SK-N-SH (cell line): Measurements from ENCODE around the gene TMEM231. TPM values are rescaled to one million over a fixed set of nuclear protein-coding genes. Genes with fewer than 3 reads are reported as not detected.
A peak's percentile ranks its signal among the peaks of the same experiment; 100 is the strongest.

Source experiments
- CTCF ChIA-PET: fragments of 300-600, 350-600 bp; formaldehyde crosslinking; extraction: SDS; loops from one replicate; lab custom pipeline; 2021; lab: Yijun Ruan, JAX
- POLR2A ChIA-PET: fragments of 350-600 bp; sonication (Branson Sonifier 250); formaldehyde crosslinking; extraction: SDS; loops from one replicate; lab custom pipeline; 2020; ENCODE audit warnings: antibody characterized with exemption, inconsistent platforms; lab: Yijun Ruan, JAX
- DNase-seq: peaks from one replicate; pipeline ENCODE4 v3.0.0; 2012
- H2AFZ ChIP-seq: fragments of 200-600 bp; sonication (generic); 2 replicates; pipeline ENCODE4 v1.8.1; 2016; ENCODE audit warnings: antibody characterized with exemption, mild to moderate bottlenecking, low read depth
- H3F3A ChIP-seq: fragments of 200-600 bp; sonication (generic); replicated peaks from 2 replicates; pipeline ENCODE3; 2016; ENCODE audit warnings: antibody characterized with exemption, mild to moderate bottlenecking; ENCODE audit not compliant: insufficient read depth
- H3K27ac ChIP-seq, 2 experiments: fragments of 200-500 bp in 1 of 2; fragments of 200-600 bp in 1 of 2; sonication (Bioruptor generic) in 1 of 2; sonication (generic), shearing (Covaris generic) in 1 of 2; 2 replicates each; pipeline versions ENCODE4 v1.5.1 to v1.6.1; 2014 to 2016; ENCODE audit warnings: low read depth in 2 of 2, inconsistent platforms in 1 of 2, low read length in 1 of 2, mild to moderate bottlenecking in 1 of 2, mixed read lengths in 1 of 2
- H3K27me3 ChIP-seq: fragments of 200-600 bp; sonication (generic), shearing (Covaris generic); 2 replicates; pipeline ENCODE4 v1.6.1; 2016; ENCODE audit warnings: mixed run types; ENCODE audit not compliant: insufficient read depth
- H3K36me3 ChIP-seq, 2 experiments: fragments of 200-500 bp in 1 of 2; fragments of 200-600 bp in 1 of 2; sonication (Bioruptor generic) in 1 of 2; sonication (generic) in 1 of 2; replicated peaks in 1 of 2; 2 replicates each; pipeline versions ENCODE3 to v1.5.1; 2014 to 2016; ENCODE audit warnings: low read length in 1 of 2, mild to moderate bottlenecking in 1 of 2; ENCODE audit not compliant: insufficient read depth in 2 of 2, control insufficient read depth in 1 of 2
- H3K4me1 ChIP-seq, 2 experiments: fragments of 200-500 bp in 1 of 2; fragments of 200-600 bp in 1 of 2; sonication (Bioruptor generic) in 1 of 2; sonication (generic), shearing (Covaris generic) in 1 of 2; 2 replicates each; pipeline versions ENCODE4 v1.5.1 to v1.6.1; 2014 to 2016; ENCODE audit warnings: low read depth in 1 of 2, low read length in 1 of 2, mixed run types in 1 of 2; ENCODE audit not compliant: insufficient read depth in 2 of 2, control insufficient read depth in 1 of 2
- H3K4me2 ChIP-seq: fragments of 200-600 bp; sonication (generic), shearing (Covaris generic); 2 replicates; pipeline ENCODE4 v1.6.1; 2017; ENCODE audit warnings: mixed run types
- H3K4me3 ChIP-seq, 2 experiments: fragments of 200-500 bp in 1 of 2; fragments of 200-600 bp in 1 of 2; sonication (Bioruptor generic) in 1 of 2; sonication (generic), shearing (Covaris generic) in 1 of 2; 2 replicates each; pipeline versions ENCODE4 v1.5.1 to v1.8.1; 2014 to 2016; ENCODE audit warnings: low read depth in 2 of 2, inconsistent platforms in 1 of 2, low read length in 1 of 2, mild to moderate bottlenecking in 1 of 2, mixed read lengths in 1 of 2, moderate library complexity in 1 of 2
- H3K79me2 ChIP-seq: fragments of 200-600 bp; sonication (generic); 2 replicates; pipeline ENCODE4 v1.8.1; 2017; ENCODE audit warnings: mild to moderate bottlenecking; ENCODE audit not compliant: insufficient read depth
- H3K9ac ChIP-seq: fragments of 200-600 bp; sonication (generic); 2 replicates; pipeline ENCODE4 v1.6.1; 2017; ENCODE audit warnings: mixed run types
- H3K9me2 ChIP-seq: fragments of 200-600 bp; sonication (generic); 2 replicates; pipeline ENCODE4 v1.6.1; 2017; ENCODE audit warnings: mixed run types
- H3K9me3 ChIP-seq: fragments of 200-600 bp; sonication (generic); 2 replicates; pipeline ENCODE4 v1.6.1; 2017; ENCODE audit warnings: mixed run types, mild to moderate bottlenecking, moderate library complexity
- H4K20me1 ChIP-seq: fragments of 200-600 bp; sonication (generic); 2 replicates; pipeline ENCODE4 v1.6.1; 2017; ENCODE audit warnings: mild to moderate bottlenecking, mixed run types; ENCODE audit not compliant: insufficient read depth
- CHD2 ChIP-seq: fragments of 150-350 bp; IDR thresholded peaks from 2 replicates; pipeline ENCODE4 v1.6.1; 2018; ENCODE audit warnings: low read length; ENCODE audit not compliant: partially characterized antibody
- EZH2phosphoT487 ChIP-seq: fragments of 200-600 bp; sonication (generic); IDR thresholded peaks from 2 replicates; pipeline ENCODE4 v1.6.1; 2017; ENCODE audit warnings: low read depth, mixed run types, mild to moderate bottlenecking, antibody characterized with exemption, moderate library complexity, borderline replicate concordance
- FOSL2 ChIP-seq: IDR thresholded peaks from 2 replicates; pipeline ENCODE4 v1.4.0; 2012; ENCODE audit warnings: low read depth, mild to moderate bottlenecking, moderate library complexity, borderline replicate concordance
- MEF2A ChIP-seq: IDR thresholded peaks from 2 replicates; pipeline ENCODE4 v1.4.0; 2012; ENCODE audit warnings: low read depth, borderline replicate concordance
- PBX3 ChIP-seq: IDR thresholded peaks from 2 replicates; pipeline ENCODE4; 2012
- POLR2AphosphoS5 ChIP-seq: IDR thresholded peaks from 2 replicates; pipeline ENCODE4 v1.6.1; 2012; ENCODE audit warnings: low read depth, low read length
- RCOR1 ChIP-seq: fragments of 150-350 bp; IDR thresholded peaks from 2 replicates; pipeline ENCODE4 v1.6.1; 2017; ENCODE audit warnings: antibody characterized with exemption, low read length
- REST ChIP-seq: IDR thresholded peaks from 2 replicates; pipeline ENCODE4 v1.6.1; 2012; ENCODE audit warnings: mild to moderate bottlenecking, low read depth, low read length, moderate library complexity
- SIN3A ChIP-seq: IDR thresholded peaks from 2 replicates; pipeline ENCODE4 v1.6.1; 2012; ENCODE audit warnings: low read depth, mild to moderate bottlenecking, low read length, moderate library complexity, borderline replicate concordance
- TAF1 ChIP-seq: IDR thresholded peaks from 2 replicates; pipeline ENCODE4 v1.6.1; 2012; ENCODE audit warnings: low read depth, mild to moderate bottlenecking, low read length, moderate library complexity, borderline replicate concordance
- USF2 ChIP-seq: fragments of 150-350 bp; IDR thresholded peaks from 2 replicates; pipeline ENCODE4 v1.6.1; 2017; ENCODE audit warnings: antibody characterized with exemption, low read length, low read depth, borderline replicate concordance
- YY1 ChIP-seq: IDR thresholded peaks from 2 replicates; pipeline ENCODE4 v1.4.0; 2012; ENCODE audit warnings: low read depth, mild to moderate bottlenecking
- ZBTB33 ChIP-seq: IDR thresholded peaks from 2 replicates; pipeline ENCODE4 v1.4.0; 2012; ENCODE audit warnings: low read depth, borderline replicate concordance
- WGBS: methylation state at CpG from one replicate; pipeline ENCODE4 v1.1.6; 2017; ENCODE audit warnings: low lambda C conversion rate; 5-methylcytosine and 5-hydroxymethylcytosine counted together
- polyA plus RNA-seq, 3 experiments: library from polyadenylated mRNA; depleted of rRNA; stranded (reverse); fragments of >200 nt; gene quantifications; 2 replicates each; pipeline ENCODE4 v1.2.3, GENCODE V29; 2012
- TF ChIP-seq, protein P1 (sequence below): IDR thresholded peaks from 2 replicates; pipeline ENCODE4 v1.4.0; 2012; ENCODE audit warnings: low read depth, borderline replicate concordance
- TF ChIP-seq, protein P2 (sequence below): IDR thresholded peaks from 2 replicates; pipeline ENCODE4 v1.4.0; 2012; ENCODE audit warnings: low read depth

TMEM231 gene
- polyA plus RNA-seq, 1 of the 3 experiments (the other 2 are of a cell fraction), result 18.1 TPM

DNA sequence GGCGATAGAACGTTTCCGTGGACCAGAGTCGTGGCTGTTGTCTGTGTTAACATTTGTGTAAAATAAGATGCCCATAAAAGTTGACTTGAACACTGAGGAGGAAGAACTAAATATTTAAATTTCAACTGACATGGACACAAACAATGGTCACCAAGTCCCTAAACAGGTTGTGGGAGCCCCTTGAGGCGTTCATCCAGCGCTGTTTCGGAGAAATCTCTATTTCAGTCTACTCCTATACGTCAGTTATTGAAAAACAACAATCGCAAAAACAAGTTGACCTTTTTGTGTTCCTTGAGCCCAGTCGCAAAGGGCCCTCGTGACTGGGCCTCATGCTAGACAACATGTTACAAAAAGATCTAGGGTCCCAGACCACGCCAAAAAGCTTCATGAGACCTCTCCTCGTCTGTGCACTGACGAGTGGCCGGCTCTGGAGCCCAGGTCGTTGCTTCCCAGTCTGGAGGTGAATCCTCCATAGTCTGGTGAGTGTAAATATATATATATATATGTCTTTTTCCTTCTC lies 439 bp upstream of the TMEM231 start:
- ChIA-PET POLR2A (interaction anchor here (1.0 to 1.5 kb wide), 3 partner anchors 10 to 67 kb away, joined by 3 to 5 read pairs (median 3); partner anchors contain the start of genes ADAT1 and GABARAPL2), CTCF (interaction anchor here (1.6 kb wide), 1 partner anchor 39 kb away, joined by 8 read pairs; no protein-coding TSS in a partner anchor)
- peaks cover 10% of the 10 kb centered on the region for H3F3A ChIP-seq
- no peak for DNase-seq
- H3K36me3 ChIP-seq, result no peaks in the 10 kb centered on the region
- H3K4me1 ChIP-seq, result peaks cover 4 to 6% of the 10 kb centered on the region in 2 experiments; a peak in 2 of 4 replicates
- H3K79me2 ChIP-seq, result peaks cover 8% of the 10 kb centered on the region; the same call in 1 of the 2 replicates
- peak overlapping the region; percentile 74 to 96 for H3K4me3 ChIP-seq
- H3K4me2 ChIP-seq, result peak overlapping the region; percentile 97
- H3K27me3 ChIP-seq, result no peaks in the 10 kb centered on the region; the same call in 1 of the 2 replicates
- no peak for TF ChIP-seq MEF2A
- 0 out of 2 replicates have a peak, but pooled peaks have one; percentile 44 for TF ChIP-seq TAF1
- TF ChIP-seq EZH2phosphoT487, result no peak
- H3K9ac ChIP-seq, result peak overlapping the region; percentile 83; the same call in 1 of the 2 replicates
- 47% methylated on average over 13 of the region's 16 CpGs for WGBS
- peak overlapping the region; percentile 95 for H2AFZ ChIP-seq
- no peaks in the 10 kb centered on the region for H4K20me1 ChIP-seq
- no peaks in the 10 kb centered on the region for H3K9me2 ChIP-seq
- H3K9me3 ChIP-seq, result no peaks in the 10 kb centered on the region
- H3K27ac ChIP-seq, result peak overlapping the region; percentile 73 to 84; a peak in 3 of 4 replicates

GRCh38 chr16:75555213-75555706 lies 792 bp downstream of the TMEM231 start:
- H3K4me3 ChIP-seq, result peak overlapping the region; percentile 74 to 96
- peaks cover 10% of the 10 kb centered on the region for H3F3A ChIP-seq
- no peaks in the 10 kb centered on the region for H3K36me3 ChIP-seq
- no peaks in the 10 kb centered on the region for H3K9me3 ChIP-seq
- H3K27me3 ChIP-seq, result no peaks in the 10 kb centered on the region
- H3K4me2 ChIP-seq, result peak overlapping the region; percentile 97
- H3K4me1 ChIP-seq, result peaks cover 4 to 6% of the 10 kb centered on the region in 2 experiments; a peak in 2 of 4 replicates
- H2AFZ ChIP-seq, result peak overlapping the region; percentile 95
- CTCF ChIA-PET, result interaction anchor here (0.8 to 1.8 kb wide), 4 partner anchors 12 to 356 kb away, joined by 3 to 8 read pairs (median 4); no protein-coding TSS in a partner anchor
- WGBS, result 1% methylated on average over 26 of the region's 26 CpGs
- H3K9ac ChIP-seq, result peak overlapping the region; percentile 83
- H3K27ac ChIP-seq, result peak overlapping the region; percentile 64 to 84
- no peaks in the 10 kb centered on the region for H4K20me1 ChIP-seq
- POLR2A ChIA-PET, result interaction anchor here (1.1 to 1.5 kb wide), 3 partner anchors 9 to 67 kb away, joined by 3 to 5 read pairs (median 5); partner anchors contain the start of gene GABARAPL2
- peaks cover 8% of the 10 kb centered on the region; the same call in 1 of the 2 replicates for H3K79me2 ChIP-seq
- DNase-seq, result peak; percentile 90
- H3K9me2 ChIP-seq, result no peaks in the 10 kb centered on the region
- TF ChIP-seq PBX3, result no peak
- TF ChIP-seq, protein P1, sequence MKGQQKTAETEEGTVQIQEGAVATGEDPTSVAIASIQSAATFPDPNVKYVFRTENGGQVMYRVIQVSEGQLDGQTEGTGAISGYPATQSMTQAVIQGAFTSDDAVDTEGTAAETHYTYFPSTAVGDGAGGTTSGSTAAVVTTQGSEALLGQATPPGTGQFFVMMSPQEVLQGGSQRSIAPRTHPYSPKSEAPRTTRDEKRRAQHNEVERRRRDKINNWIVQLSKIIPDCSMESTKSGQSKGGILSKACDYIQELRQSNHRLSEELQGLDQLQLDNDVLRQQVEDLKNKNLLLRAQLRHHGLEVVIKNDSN, result no peak
- TF ChIP-seq USF2, result no peak
- TF ChIP-seq FOSL2, result no peak
- peak; percentile 54; the same call in 1 of the 2 replicates for TF ChIP-seq POLR2AphosphoS5
- TF ChIP-seq YY1, result peak; percentile 63; the same call in 1 of the 2 replicates
- TF ChIP-seq ZBTB33, result no peak
- TF ChIP-seq REST, result no peak
- peak; percentile 52 for TF ChIP-seq CHD2
- TF ChIP-seq SIN3A, result peak; percentile 78; the same call in 1 of the 2 replicates
- TF ChIP-seq RCOR1, result 0 out of 2 replicates have a peak, but pooled peaks have one; percentile 30
- TF ChIP-seq TAF1, result peak; percentile 15; the same call in 1 of the 2 replicates
- TF ChIP-seq, protein P2, sequence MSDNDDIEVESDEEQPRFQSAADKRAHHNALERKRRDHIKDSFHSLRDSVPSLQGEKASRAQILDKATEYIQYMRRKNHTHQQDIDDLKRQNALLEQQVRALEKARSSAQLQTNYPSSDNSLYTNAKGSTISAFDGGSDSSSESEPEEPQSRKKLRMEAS, result peak; percentile 58
